Erythroblast (primary cell): ENCODE results near the gene DHRS3.

Experiments
- GATA1 ChIP-seq: IDR thresholded peaks from 2 replicates; pipeline ENCODE4 v1.6.1; 2011; ENCODE audit warnings: low read depth, mild to moderate bottlenecking, control low read depth, low read length, moderate library complexity
- POLR2A ChIP-seq: IDR thresholded peaks from 2 replicates; pipeline ENCODE4 v1.6.1; 2011; ENCODE audit warnings: mild to moderate bottlenecking, low read length

DNA sequence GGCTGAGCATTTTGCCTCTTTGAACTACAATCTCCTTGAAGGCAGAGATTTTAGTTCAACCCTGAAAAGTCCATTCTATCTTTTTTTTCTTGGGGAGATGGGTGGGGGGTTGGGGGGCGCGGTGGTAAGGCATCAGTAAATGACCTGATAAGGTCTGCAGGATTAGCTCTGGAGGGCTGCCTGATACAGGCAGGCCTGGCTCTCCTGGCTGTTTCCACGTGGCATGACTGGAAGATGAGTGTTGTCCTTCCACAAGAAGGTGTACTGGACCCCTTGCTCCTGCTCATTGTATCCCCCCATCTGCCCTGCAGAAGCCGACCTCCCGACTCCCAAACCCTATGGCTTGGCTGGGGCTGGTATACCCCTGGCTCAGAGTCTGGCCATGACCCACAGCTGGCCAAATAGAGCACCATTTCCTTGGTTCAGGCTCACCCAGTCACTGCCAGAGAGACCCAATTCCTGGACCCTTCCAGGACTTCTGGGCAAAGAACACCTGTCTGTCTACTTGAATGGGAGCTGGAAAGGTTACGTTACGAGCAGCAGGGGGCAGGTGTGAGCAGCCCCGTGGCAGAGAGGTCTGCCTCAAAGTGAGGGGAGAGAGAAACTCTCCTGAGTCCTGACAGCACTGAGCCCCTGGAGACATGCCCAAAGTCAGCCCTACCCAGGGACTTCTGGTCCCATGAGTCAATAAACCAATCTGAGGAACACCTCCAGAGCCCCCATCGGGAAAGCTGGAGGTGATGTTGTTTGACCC, 17.0 kb downstream of the DHRS3 start:
- TF ChIP-seq POLR2A (no peak), GATA1 (no peak)
